VCaP (cell line): ENCODE results near the gene BCAR3.
"Not testable (repeated sequence)": the region's sequence is repeated elsewhere in the genome, so short reads cannot be mapped to it uniquely, and the experiment has no call there.

Source experiments
- H3K27ac ChIP-seq: fragments of 450-650 bp; 2 replicates; pipeline ENCODE4 v1.5.1; 2017
- TF ChIP-seq, protein P1 (sequence below): fragments of 450-650 bp; conservative IDR thresholded peaks from 2 replicates; pipeline ENCODE4 v1.5.1; 2017; ENCODE audit warnings: mild to moderate bottlenecking, moderate library complexity

Gene BCAR3

DNA sequence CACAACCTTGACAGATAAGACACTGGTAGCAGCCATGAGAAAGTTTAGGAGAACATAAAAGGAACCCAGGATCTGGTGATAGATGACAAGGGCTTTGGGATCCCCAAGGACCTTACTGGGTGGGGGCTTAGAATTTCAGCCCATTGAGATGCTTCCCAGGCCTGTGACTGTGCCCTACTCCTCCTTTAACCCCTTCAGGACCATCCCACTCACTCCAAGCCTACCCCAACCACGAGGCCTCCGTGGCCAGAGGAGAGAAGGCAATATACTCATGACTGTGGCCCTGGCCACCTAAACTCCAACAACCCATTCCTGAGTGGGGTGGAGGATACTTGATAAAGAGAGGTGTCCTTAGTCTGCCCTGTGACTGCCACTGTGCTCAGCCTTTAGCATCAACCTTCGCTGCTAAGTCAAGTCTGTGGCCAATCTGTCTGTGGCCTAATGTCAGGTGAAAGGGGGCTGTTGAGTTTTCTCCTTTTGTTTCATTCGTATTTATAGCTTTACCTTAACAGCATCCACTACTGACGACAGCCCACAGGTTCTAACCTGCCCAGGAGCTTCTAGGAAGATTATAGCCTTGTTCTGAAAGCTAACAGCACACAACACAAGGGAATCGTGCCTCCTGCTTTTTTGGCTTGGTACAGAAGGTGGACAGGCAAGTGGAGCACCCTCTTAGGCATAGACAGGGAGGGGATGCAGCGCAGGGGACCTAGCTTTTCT lies 16.9 kb upstream of the BCAR3 start:
- TF ChIP-seq, protein P1, sequence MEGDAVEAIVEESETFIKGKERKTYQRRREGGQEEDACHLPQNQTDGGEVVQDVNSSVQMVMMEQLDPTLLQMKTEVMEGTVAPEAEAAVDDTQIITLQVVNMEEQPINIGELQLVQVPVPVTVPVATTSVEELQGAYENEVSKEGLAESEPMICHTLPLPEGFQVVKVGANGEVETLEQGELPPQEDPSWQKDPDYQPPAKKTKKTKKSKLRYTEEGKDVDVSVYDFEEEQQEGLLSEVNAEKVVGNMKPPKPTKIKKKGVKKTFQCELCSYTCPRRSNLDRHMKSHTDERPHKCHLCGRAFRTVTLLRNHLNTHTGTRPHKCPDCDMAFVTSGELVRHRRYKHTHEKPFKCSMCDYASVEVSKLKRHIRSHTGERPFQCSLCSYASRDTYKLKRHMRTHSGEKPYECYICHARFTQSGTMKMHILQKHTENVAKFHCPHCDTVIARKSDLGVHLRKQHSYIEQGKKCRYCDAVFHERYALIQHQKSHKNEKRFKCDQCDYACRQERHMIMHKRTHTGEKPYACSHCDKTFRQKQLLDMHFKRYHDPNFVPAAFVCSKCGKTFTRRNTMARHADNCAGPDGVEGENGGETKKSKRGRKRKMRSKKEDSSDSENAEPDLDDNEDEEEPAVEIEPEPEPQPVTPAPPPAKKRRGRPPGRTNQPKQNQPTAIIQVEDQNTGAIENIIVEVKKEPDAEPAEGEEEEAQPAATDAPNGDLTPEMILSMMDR: no peak
- no peak overlapping the region for H3K27ac ChIP-seq

DNA sequence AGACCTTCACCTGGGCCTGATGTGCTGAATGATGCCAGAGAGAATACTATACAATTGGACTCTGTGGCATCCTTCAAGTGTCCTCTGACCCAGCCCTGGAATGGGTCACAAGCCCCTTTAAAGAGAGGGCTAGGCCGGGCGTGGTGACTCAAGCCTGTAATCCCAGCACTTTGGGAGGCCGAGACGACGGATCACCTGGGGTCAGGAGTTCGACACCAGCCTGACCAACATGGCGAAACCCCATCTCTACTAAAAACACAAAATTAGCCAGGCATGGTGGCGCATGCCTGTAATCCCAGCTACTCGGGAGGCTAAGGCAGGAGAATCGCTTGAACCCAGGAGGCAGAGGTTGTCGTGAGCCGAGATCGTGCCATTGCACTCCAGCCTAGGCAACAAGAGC lies 15.9 kb upstream of the BCAR3 start:
- not testable (repeated sequence) for H3K27ac ChIP-seq

DNA sequence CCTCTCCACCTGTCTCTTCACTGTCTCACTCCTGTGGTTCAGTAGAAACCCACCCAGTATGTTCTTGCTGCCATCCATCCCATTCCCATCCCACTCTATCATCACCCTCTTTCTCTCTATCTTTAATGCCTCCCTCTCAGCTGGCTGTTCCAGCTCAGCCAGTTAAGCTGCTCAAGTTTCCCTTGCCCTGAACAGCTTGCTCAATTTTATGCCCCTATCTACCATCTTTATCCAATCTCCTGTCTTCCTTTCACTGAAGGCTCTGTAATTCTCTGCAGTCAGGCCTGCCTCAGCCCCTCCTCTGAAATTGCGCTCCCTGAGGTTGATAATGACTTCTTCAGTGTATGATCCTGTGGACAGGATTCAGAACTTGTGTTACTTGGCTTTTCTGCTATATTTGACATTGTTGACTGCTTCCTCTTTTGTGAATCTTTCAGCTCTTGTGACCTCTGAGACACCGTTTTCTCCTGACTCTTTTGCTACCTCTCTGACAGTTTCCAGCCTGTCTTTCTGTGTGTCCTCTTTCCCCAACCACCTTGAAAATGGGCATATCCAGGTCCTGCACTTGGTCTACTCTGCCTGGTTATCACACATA lies 13.9 kb upstream of the BCAR3 start:
- no peak overlapping the region for H3K27ac ChIP-seq
- TF ChIP-seq, protein P1: no peak

DNA sequence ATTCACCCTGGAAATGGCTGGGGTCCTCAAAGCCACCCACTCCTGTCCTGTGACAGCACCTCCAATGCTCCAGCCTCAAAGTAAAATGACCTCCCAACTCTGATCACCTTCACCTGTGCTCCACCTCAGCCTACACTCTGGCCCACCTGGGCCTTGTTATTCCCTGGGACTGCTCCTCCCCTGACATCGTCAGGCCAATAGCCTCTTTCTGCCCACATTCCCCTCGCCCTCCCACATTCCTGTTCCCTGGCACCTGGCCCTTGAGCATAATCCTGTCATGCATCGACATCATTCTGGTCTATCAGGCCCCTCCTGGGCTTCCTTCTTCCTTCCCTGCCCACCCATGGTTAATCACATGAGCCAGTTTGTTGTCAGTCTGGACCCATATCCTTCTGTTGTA lies 13.2 kb upstream of the BCAR3 start:
- TF ChIP-seq, protein P1: no peak
- no peak overlapping the region for H3K27ac ChIP-seq

DNA sequence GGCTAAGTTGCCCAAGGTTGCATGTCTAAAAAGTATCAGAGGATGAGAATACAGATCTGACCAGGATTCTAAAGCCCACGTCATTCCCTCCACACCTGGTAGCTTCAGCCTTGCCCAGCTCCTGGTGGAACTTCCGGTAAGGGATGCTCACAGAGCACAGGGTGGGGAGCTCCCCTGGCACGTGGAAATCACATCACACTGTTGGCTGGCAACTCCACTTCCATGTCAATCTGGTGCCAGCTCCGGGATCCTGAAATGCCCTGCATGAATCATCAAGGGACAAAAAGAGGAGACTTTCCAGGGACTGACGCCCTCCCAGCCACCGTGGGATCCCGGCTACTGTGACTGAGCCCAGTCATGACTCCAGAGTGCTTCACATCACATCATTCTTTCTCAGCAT lies 12.4 kb upstream of the BCAR3 start:
- no peak overlapping the region for H3K27ac ChIP-seq

DNA sequence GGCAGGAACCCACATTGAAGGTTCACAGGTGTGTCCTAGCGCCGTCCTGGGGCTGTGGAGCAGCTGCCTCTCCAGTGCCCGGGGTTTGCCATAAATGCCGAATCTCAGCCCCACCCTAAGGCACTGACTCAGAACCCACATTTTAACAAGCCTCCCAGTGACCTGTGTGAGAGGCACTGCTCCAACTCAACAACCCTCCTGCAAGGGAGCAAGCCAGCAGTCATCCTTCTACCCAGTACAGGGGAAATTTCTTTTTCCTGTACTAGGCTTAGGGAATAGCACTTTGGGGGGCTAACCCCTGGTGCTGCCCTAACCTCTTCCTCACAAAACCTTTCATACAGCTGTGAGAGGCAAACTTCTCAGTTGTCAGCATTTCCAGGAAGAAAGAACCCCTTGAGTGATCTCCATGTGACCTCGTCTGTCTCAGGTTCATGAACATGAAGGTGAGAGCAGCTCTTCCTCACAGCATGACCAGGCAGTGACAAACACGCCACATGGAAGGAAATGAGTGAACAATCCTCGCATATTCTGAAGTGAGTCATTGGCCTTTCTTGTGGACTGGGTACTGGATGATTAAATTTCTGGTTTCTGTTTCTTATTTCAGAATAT lies 11.4 kb upstream of the BCAR3 start:
- H3K27ac ChIP-seq: no peak overlapping the region
- TF ChIP-seq, protein P1: no peak

More for the DNA sequence above, 12.4 kb upstream of the BCAR3 start:
- TF ChIP-seq, protein P1: no peak

DNA sequence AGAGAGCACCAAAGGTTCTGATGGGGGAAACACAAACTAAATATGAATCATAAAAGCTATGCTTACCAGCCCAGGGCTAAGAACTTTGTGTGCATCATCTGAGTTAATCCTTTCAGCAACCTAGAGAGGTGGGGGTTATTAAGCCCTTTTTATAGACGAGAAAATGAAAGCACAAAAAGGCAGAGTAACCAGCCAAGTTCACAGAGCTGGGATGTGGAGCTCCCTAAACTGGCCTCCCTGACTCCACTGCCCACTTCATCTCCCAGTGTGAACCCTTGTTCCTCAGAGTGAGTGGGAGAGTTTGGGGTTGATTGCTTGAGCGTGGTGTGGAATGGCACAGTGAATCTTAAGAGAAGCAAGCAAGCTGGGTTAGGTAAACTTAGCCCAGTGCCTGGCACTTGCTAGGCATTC lies 10.8 kb upstream of the BCAR3 start:
- TF ChIP-seq, protein P1: no peak
- H3K27ac ChIP-seq: no peak overlapping the region

DNA sequence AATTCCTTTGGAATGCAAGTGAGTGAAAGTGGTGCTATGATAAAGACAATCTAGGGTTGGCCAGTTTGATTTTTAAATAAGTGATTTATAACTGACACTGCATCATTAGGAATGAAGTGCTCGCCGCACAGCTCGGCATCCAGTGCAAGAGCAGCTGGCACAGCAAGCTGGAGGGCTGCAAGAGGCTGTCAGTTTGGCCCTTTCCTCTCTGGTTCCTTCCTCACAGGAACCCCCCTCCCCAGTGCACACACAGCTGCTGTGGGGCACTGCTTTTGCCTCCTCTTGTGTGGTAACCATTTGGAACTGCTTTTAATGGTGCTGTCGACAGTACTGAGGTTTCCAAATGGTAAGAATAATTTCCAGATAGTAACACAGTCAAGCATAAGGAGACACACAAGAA lies 10.4 kb upstream of the BCAR3 start:
- no peak overlapping the region for H3K27ac ChIP-seq
- TF ChIP-seq, protein P1: no peak
